B cell (primary cell): ENCODE results near the gene PHF21B.

Experiments
- EZH2 ChIP-seq: IDR thresholded peaks from 2 replicates; pipeline ENCODE4 v1.6.1; 2012; ENCODE audit warnings: borderline replicate concordance, low read depth, mild to moderate bottlenecking, moderate library complexity, low read length; ENCODE audit not compliant: insufficient read depth, poor library complexity, severe bottlenecking
- TF ChIP-seq, protein P1 (sequence below): fragments of 200-600 bp; IDR thresholded peaks from one replicate; pipeline ENCODE4 v1.8.0; 2022; ENCODE audit warnings: antibody characterized with exemption, mild to moderate bottlenecking

DNA sequence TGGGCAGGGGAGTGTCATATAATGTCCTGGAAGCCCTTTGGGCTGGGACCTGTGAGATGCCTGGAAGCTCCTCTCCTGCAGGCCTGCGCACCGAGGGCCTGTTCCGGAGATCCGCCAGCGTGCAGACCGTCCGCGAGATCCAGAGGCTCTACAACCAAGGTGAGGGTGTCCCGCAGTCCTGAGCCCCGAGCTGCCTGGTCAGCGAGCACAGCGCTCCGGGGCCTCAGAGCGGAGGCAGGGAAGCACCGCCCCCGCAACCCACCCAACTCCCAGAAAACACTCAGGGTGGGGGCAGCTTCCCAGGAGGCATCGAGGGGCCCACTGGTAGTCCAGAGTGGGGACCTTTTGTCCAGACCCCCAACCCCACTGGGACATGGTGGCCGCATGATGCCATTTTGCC, 161.9 kb downstream of the PHF21B start:
- TF ChIP-seq, protein P1, sequence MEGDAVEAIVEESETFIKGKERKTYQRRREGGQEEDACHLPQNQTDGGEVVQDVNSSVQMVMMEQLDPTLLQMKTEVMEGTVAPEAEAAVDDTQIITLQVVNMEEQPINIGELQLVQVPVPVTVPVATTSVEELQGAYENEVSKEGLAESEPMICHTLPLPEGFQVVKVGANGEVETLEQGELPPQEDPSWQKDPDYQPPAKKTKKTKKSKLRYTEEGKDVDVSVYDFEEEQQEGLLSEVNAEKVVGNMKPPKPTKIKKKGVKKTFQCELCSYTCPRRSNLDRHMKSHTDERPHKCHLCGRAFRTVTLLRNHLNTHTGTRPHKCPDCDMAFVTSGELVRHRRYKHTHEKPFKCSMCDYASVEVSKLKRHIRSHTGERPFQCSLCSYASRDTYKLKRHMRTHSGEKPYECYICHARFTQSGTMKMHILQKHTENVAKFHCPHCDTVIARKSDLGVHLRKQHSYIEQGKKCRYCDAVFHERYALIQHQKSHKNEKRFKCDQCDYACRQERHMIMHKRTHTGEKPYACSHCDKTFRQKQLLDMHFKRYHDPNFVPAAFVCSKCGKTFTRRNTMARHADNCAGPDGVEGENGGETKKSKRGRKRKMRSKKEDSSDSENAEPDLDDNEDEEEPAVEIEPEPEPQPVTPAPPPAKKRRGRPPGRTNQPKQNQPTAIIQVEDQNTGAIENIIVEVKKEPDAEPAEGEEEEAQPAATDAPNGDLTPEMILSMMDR = no peak
- no peak for TF ChIP-seq EZH2
